Lower leg skin (tissue), 3 donors: Measurements from ENCODE around the gene STRIP2.

Experiments used
- POLR2A ChIP-seq, 2 donors: fragments of 450-650 bp; IDR thresholded peaks; one replicate each; pipeline ENCODE4 v1.6.1; 2016 to 2017; ENCODE audit warnings: antibody characterized with exemption in 2 of 2, mild to moderate bottlenecking in 1 of 2, moderate library complexity in 1 of 2
- TF ChIP-seq, protein P1 (sequence below), 3 donors: fragments of 450-650 bp; IDR thresholded peaks; one replicate each; pipeline ENCODE4 v1.5.1; 2016; ENCODE audit warnings: antibody characterized with exemption in 3 of 3, mild to moderate bottlenecking in 3 of 3, moderate library complexity in 2 of 3

GRCh38 chr7:129529643-129530042 is 95.4 kb downstream of the STRIP2 start:
- TF ChIP-seq, protein P1, sequence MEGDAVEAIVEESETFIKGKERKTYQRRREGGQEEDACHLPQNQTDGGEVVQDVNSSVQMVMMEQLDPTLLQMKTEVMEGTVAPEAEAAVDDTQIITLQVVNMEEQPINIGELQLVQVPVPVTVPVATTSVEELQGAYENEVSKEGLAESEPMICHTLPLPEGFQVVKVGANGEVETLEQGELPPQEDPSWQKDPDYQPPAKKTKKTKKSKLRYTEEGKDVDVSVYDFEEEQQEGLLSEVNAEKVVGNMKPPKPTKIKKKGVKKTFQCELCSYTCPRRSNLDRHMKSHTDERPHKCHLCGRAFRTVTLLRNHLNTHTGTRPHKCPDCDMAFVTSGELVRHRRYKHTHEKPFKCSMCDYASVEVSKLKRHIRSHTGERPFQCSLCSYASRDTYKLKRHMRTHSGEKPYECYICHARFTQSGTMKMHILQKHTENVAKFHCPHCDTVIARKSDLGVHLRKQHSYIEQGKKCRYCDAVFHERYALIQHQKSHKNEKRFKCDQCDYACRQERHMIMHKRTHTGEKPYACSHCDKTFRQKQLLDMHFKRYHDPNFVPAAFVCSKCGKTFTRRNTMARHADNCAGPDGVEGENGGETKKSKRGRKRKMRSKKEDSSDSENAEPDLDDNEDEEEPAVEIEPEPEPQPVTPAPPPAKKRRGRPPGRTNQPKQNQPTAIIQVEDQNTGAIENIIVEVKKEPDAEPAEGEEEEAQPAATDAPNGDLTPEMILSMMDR (IDR thresholded peaks at IDR 0.05) = no peak
- TF ChIP-seq POLR2A (IDR thresholded peaks at IDR 0.05) = no peak
